Brain microvascular endothelial cell (primary cell): Measurements from ENCODE around the gene PYGM.
A peak's percentile ranks its signal among the peaks of the same experiment; 100 is the strongest.

Source experiments
- DNase-seq: peaks from one replicate; pipeline ENCODE4 v3.0.0-alpha.2; 2020
- H3K27ac ChIP-seq: fragments of 250-450 bp; sonication (Bioruptor Pico); 2 replicates; pipeline ENCODE4 v1.5.1; 2020; ENCODE audit warnings: mild to moderate bottlenecking, moderate library complexity
- H3K27me3 ChIP-seq: fragments of 250-450 bp; sonication (Bioruptor Pico); replicated peaks from 2 replicates; pipeline ENCODE4 v1.5.1; 2020; ENCODE audit warnings: mild to moderate bottlenecking
- H3K36me3 ChIP-seq: fragments of 250-450 bp; sonication (Bioruptor Pico); replicated peaks from 2 replicates; pipeline ENCODE4 v1.5.1; 2020; ENCODE audit warnings: mild to moderate bottlenecking
- H3K4me3 ChIP-seq: 2 replicates; pipeline ENCODE4 v1.5.1; 2011; ENCODE audit warnings: low read depth, mild to moderate bottlenecking, control low read depth, low read length, moderate library complexity
- CTCF ChIP-seq: IDR thresholded peaks from 2 replicates; pipeline ENCODE4 v1.5.1; 2011; ENCODE audit warnings: low read depth, mild to moderate bottlenecking, moderate library complexity, low read length, control low read depth, inconsistent platforms; ENCODE audit errors: missing control alignments
- in situ Hi-C: cut with HindIII; loops from 2 replicates; pipeline ENCODE4 v1.10.0; 2017; ENCODE audit warnings: low sequenced_read_pairs, low pct_ligation_motif_present

Gene PYGM

GRCh38 chr11:64787526-64788320, 27.9 kb upstream of the PYGM start:
- in situ Hi-C loops, result no loop called here
- Histone ChIP-seq H3K36me3 (peaks cover 7% of the 10 kb centered on the region), H3K4me3 (no peak overlapping the region), H3K27me3 (no peaks in the 10 kb centered on the region), H3K27ac (no peak overlapping the region)
- peak; percentile 94 for TF ChIP-seq CTCF
- peak; percentile 45 for DNase-seq

GRCh38 chr11:64786308-64786707, 26.5 kb upstream of the PYGM start:
- Histone ChIP-seq H3K27ac (no peak overlapping the region), H3K36me3 (peaks cover 7% of the 10 kb centered on the region), H3K27me3 (no peaks in the 10 kb centered on the region), H3K4me3 (no peak overlapping the region)
- in situ Hi-C loops, result no loop called here
- DNase-seq, result no peak
- TF ChIP-seq CTCF, result no peak

- in situ Hi-C loops, result no loop called here
- TF ChIP-seq CTCF, result no peak
- H3K36me3 ChIP-seq, result peaks cover 7% of the 10 kb centered on the region
- no peak overlapping the region for H3K4me3 ChIP-seq
- no peaks in the 10 kb centered on the region for H3K27me3 ChIP-seq
- no peak overlapping the region for H3K27ac ChIP-seq
- DNase-seq, result no peak
Observed at GRCh38 chr11:64784813-64785581, 25.2 kb upstream of the PYGM start.

- Histone ChIP-seq H3K27me3 (no peaks in the 10 kb centered on the region), H3K27ac (peak within 1 kb of the TSS; percentile 94), H3K4me3 (peak within 1 kb of the TSS; percentile 89), H3K36me3 (peaks cover 35% of the 10 kb centered on the region)
- in situ Hi-C loops, result no loop called here
- DNase-seq, result peak; percentile 100
- no peak for TF ChIP-seq CTCF
Observed at GRCh38 chr11:64778473-64779298, 18.9 kb upstream of the PYGM start, which contains the start of gene SF1. SF1 (minus strand) TSS chr11:64778542; CDS start chr11:64778392, 150 bp downstream.

- Histone ChIP-seq H3K27me3 (no peaks in the 10 kb centered on the region), H3K36me3 (peaks cover 40% of the 10 kb centered on the region), H3K27ac (peak overlapping the region; percentile 94), H3K4me3 (peak overlapping the region; percentile 74)
- DNase-seq, result no peak
- no peak for TF ChIP-seq CTCF
- in situ Hi-C loops, result no loop called here
Observed at GRCh38 chr11:64778223-64778472, 18.4 kb upstream of the PYGM start.
